RWPE2 (cell line): ENCODE measurements around the gene SPATA31E1.

Source experiments
- ATAC-seq: fragments of 200-7000 bp; cut with Tn5 transposase; 3 replicates; pipeline ENCODE4 v1.9.1; 2021; ENCODE audit warnings: low read depth
- DNase-seq: peaks from one replicate; pipeline ENCODE4 v3.0.0-alpha.2; 2020; ENCODE audit warnings: low spot score
- H3K27ac ChIP-seq: fragments of 450-650 bp; 2 replicates; pipeline ENCODE4 v1.5.1; 2017; ENCODE audit warnings: mild to moderate bottlenecking; ENCODE audit not compliant: poor library complexity, severe bottlenecking
- H3K27me3 ChIP-seq: fragments of 250-450 bp; sonication (Bioruptor Pico); 2 replicates; pipeline ENCODE4 v1.5.1; 2021; ENCODE audit warnings: mild to moderate bottlenecking, moderate library complexity; ENCODE audit not compliant: insufficient read depth, poor library complexity, severe bottlenecking
- H3K36me3 ChIP-seq: fragments of 250-450 bp; sonication (Bioruptor Pico); 2 replicates; pipeline ENCODE4 v1.5.1; 2020; ENCODE audit warnings: low read depth, mild to moderate bottlenecking, moderate library complexity
- H3K4me1 ChIP-seq: fragments of 250-450 bp; sonication (Bioruptor Pico); 2 replicates; pipeline ENCODE4 v1.5.1; 2021; ENCODE audit warnings: mild to moderate bottlenecking, moderate library complexity; ENCODE audit not compliant: insufficient read depth, poor library complexity, severe bottlenecking
- H3K4me3 ChIP-seq: fragments of 250-450 bp; sonication (Bioruptor Pico); 2 replicates; pipeline ENCODE4 v1.5.1; 2021; ENCODE audit warnings: mild to moderate bottlenecking, moderate library complexity; ENCODE audit not compliant: severe bottlenecking
- H3K9me3 ChIP-seq: fragments of 250-450 bp; sonication (Bioruptor Pico); 2 replicates; pipeline ENCODE4 v1.5.1; 2021; ENCODE audit warnings: mild to moderate bottlenecking, moderate library complexity; ENCODE audit not compliant: severe bottlenecking
- TF ChIP-seq, protein P1 (sequence below): fragments of 450-650 bp; IDR thresholded peaks from one replicate; pipeline ENCODE4 v1.5.1; 2017; ENCODE audit warnings: mild to moderate bottlenecking, moderate library complexity; ENCODE audit not compliant: poor library complexity, severe bottlenecking

SPATA31E1 gene

DNA sequence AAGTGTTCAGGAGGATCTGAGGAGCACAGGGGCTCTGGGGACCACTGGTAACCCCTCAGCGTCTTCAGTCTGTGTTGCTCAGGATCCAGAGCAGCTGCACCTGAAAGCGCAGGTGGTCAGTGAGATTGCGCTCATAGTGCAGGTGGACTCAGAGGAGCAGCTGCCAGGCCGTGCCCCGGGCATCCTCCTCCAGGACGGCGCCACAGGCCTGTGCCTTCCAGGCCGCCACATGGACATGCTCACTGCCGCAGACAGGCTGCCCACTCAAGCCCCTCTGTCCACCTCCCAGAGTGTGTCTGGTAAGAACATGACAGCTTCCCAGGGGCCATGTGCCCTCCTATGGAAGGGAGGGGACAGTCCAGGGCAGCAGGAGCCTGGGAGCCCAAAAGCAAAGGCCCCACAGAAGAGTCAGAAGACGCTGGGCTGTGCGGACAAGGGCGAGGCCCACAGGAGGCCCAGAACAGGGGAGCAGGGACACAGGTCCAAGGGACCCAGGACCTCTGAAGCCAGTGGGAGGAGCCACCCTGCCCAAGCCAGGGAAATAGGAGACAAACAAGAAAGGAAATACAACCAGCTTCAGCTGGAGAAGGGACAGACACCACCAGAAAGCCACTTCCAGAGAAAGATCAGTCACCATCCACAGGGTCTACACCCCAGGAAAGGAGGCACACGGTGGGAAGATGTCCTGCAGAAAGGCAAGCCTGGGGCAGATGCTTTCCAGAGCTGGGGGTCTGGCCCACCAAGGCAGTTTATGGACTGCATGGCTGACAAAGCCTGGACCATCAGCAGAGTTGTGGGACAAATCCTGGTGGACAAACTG is 5.2 kb downstream of the SPATA31E1 start:
- Histone ChIP-seq H3K9me3 (no peaks in the 10 kb centered on the region), H3K4me1 (no peaks in the 10 kb centered on the region)

DNA sequence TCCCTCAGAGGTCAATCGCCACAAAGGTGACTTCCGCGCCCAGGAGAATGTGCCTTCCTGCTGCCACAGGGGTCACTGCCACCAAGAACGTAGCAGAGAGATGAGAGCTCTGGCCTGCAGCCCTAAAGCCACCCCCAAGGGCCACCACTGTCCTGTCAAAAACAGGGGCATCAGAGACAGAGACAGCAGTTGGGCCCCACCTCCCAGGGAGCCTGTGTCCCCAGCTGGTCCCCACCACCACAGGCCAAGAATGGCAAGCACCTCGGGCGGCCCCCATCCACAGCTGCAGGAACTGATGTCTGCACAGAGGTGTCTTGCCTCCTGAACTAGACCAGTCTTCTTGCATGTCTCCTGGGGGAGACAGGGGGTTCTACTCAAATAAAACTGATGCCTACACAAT is 5.8 kb downstream of the SPATA31E1 start:
- H3K9me3 ChIP-seq = no peaks in the 10 kb centered on the region
- TF ChIP-seq, protein P1, sequence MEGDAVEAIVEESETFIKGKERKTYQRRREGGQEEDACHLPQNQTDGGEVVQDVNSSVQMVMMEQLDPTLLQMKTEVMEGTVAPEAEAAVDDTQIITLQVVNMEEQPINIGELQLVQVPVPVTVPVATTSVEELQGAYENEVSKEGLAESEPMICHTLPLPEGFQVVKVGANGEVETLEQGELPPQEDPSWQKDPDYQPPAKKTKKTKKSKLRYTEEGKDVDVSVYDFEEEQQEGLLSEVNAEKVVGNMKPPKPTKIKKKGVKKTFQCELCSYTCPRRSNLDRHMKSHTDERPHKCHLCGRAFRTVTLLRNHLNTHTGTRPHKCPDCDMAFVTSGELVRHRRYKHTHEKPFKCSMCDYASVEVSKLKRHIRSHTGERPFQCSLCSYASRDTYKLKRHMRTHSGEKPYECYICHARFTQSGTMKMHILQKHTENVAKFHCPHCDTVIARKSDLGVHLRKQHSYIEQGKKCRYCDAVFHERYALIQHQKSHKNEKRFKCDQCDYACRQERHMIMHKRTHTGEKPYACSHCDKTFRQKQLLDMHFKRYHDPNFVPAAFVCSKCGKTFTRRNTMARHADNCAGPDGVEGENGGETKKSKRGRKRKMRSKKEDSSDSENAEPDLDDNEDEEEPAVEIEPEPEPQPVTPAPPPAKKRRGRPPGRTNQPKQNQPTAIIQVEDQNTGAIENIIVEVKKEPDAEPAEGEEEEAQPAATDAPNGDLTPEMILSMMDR = no peak
- no peak overlapping the region for H3K27ac ChIP-seq
- H3K27me3 ChIP-seq = no peaks in the 10 kb centered on the region
- no peak for DNase-seq
- ATAC-seq = no peak
- H3K36me3 ChIP-seq = no peaks in the 10 kb centered on the region
- H3K4me1 ChIP-seq = no peaks in the 10 kb centered on the region
- no peak overlapping the region for H3K4me3 ChIP-seq

More for the DNA sequence above, 5.2 kb downstream of the SPATA31E1 start:
- no peaks in the 10 kb centered on the region for H3K27me3 ChIP-seq
- TF ChIP-seq, protein P1 = no peak
- H3K27ac ChIP-seq = no peak overlapping the region
- ATAC-seq (no peak), DNase-seq (no peak)
- no peak overlapping the region for H3K4me3 ChIP-seq
- no peaks in the 10 kb centered on the region for H3K36me3 ChIP-seq

DNA sequence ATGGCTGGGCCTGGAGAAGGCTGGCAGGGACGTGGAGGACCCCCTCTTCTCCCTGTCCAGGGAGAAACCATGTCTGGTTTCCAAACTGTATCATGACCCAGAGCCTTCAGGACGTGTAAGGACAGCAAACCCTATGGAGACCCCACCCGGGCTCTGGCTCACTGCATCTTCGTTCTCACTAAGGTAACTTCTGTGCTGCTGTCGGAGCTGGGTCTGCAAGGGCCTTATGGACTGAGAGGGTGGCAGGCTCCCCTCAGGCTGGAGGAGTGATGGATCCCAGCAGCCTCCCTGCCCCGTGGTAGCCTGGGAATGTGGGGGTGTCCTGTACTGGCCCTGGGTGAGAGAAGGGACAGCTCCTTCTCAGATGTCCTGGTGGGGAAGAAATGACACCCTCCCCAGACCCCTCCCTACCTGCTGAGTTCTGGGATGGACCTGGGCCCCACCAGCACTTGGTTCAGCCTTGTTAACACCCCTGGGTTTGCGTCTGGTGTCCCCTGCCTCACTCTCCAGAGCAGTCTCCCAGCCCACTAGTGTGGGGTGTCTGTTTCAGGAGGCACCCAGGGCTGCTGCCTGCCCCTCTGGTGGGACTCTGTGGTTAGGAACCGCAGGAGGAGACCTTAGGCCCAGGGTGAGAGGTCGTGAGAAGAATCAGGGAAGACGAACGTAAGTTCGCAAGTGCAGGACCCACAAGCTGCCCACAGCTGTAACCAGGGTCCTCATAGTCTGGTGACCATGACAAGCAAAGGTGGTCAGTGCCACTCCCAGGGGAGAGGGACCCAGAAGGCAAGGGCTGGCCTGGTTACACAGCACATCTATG is 6.6 kb downstream of the SPATA31E1 start:
- Histone ChIP-seq H3K4me1 (no peaks in the 10 kb centered on the region), H3K27me3 (no peaks in the 10 kb centered on the region), H3K4me3 (no peak overlapping the region), H3K36me3 (no peaks in the 10 kb centered on the region), H3K9me3 (no peaks in the 10 kb centered on the region), H3K27ac (no peak overlapping the region)
- TF ChIP-seq, protein P1 = no peak
- no peak for DNase-seq
- ATAC-seq = no peak

DNA sequence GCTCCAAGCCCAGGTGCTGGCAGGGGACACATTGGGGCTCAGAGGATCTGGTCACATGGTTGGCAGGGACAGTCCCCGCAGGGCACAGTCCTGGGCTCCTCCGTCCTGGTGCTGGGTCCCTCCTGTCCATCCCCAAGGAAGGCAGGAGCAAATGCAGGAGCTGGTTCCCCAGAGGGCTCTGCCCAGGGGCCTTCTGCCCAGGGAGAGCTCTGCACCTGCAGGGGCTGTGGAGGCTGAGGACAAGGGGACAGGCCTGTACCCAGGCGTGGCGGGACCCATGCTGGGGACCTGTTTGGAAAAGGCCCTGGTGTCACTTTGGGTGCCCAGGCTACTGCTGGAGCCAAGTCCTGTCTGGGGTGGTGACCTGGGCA is 7.2 kb downstream of the SPATA31E1 start:
- Histone ChIP-seq H3K9me3 (no peaks in the 10 kb centered on the region), H3K27ac (no peak overlapping the region), H3K27me3 (no peaks in the 10 kb centered on the region), H3K4me1 (no peaks in the 10 kb centered on the region), H3K36me3 (no peaks in the 10 kb centered on the region), H3K4me3 (no peak overlapping the region)
- TF ChIP-seq, protein P1 = no peak
- ATAC-seq = no peak; the same call in 2 of the 3 replicates
- DNase-seq = no peak
